ENCODE results near the gene MLN.

- TF ChIP-seq POLR2A (IDR thresholded peaks at IDR 0.05), result no peak
- no peak for TF ChIP-seq POLR2AphosphoS5 (IDR thresholded peaks at IDR 0.05)
- no peak for TF ChIP-seq CTCF (IDR thresholded peaks at IDR 0.05)
Observed at GRCh38 chr6:33815854-33816253, 12.1 kb upstream of the MLN start.

Data from suprapubic skin (tissue), 4 donors.